Lung (tissue), 12 donors: ENCODE measurements around the gene COL4A1. TPM values are rescaled to one million over a fixed set of nuclear protein-coding genes. Genes with fewer than 3 reads are reported as not detected.
A peak's percentile ranks its signal among the peaks of the same experiment; 100 is the strongest.

Experiments
- ATAC-seq: fragments of 200-7000 bp; cut with Tn5 transposase; one replicate; pipeline ENCODE4 v1.9.1; 2020; ENCODE audit warnings: moderate number of reproducible peaks; ENCODE audit not compliant: insufficient read depth, low FRiP score
- DNase-seq, 3 donors: peaks; one replicate each; pipeline ENCODE4 v3.0.0-alpha.2; 2013 to 2017
- H3K27ac ChIP-seq, 2 donors: one replicate each; pipeline ENCODE4 v1.5.1; 2013; ENCODE audit warnings: mild to moderate bottlenecking in 2 of 2, moderate library complexity in 2 of 2, control low read depth in 1 of 2, inconsistent platforms in 1 of 2, low read depth in 1 of 2, low read length in 1 of 2
- H3K27me3 ChIP-seq, 3 donors: one replicate each; pipeline ENCODE4 v1.5.1; 2013; ENCODE audit warnings: low read length in 2 of 3; ENCODE audit not compliant: control insufficient read depth in 3 of 3, insufficient read depth in 3 of 3
- H3K36me3 ChIP-seq, 4 donors: one replicate each; pipeline ENCODE4 v1.5.1; 2013; ENCODE audit warnings: low read length in 4 of 4, mild to moderate bottlenecking in 1 of 4, moderate library complexity in 1 of 4; ENCODE audit not compliant: control insufficient read depth in 4 of 4, insufficient read depth in 4 of 4
- H3K4me1 ChIP-seq, 5 donors: one replicate each; pipeline ENCODE4 v1.5.1; 2013; ENCODE audit warnings: low read length in 5 of 5, mild to moderate bottlenecking in 2 of 5, moderate library complexity in 1 of 5; ENCODE audit not compliant: control insufficient read depth in 5 of 5, insufficient read depth in 5 of 5
- H3K4me3 ChIP-seq: one replicate; pipeline ENCODE4 v1.5.1; 2013; ENCODE audit warnings: mild to moderate bottlenecking, control low read depth, moderate library complexity
- H3K9ac ChIP-seq, 2 donors: one replicate each; pipeline ENCODE4 v1.5.1; 2013; ENCODE audit warnings: low read length in 2 of 2, control low read depth in 1 of 2; ENCODE audit not compliant: insufficient read depth in 1 of 2
- H3K9me3 ChIP-seq, 4 donors: one replicate each; pipeline ENCODE4 v1.5.1; 2013; ENCODE audit warnings: low read length in 3 of 4, mild to moderate bottlenecking in 1 of 4, moderate library complexity in 1 of 4; ENCODE audit not compliant: control insufficient read depth in 4 of 4, insufficient read depth in 3 of 4
- WGBS, 2 donors: extraction: QIAGEN DNeasy Blood & Tissue Kit; methylation state at CpG; one replicate each; pipeline ENCODE4 v1.1.7; 2013; 5-methylcytosine and 5-hydroxymethylcytosine counted together
- polyA plus RNA-seq, 2 donors: library from polyadenylated mRNA; stranded (reverse); fragments of 200-250 nt; gene quantifications; one replicate each; pipeline ENCODE4 v1.2.1, GENCODE V29; 2013
- total RNA-seq, 2 donors: library from RNA; depleted of rRNA in 1 of 2; stranded (reverse); fragments of >200 nt in 1 of 2; gene quantifications; one replicate each; pipeline ENCODE4 v1.2.1, GENCODE V29; 2014 to 2021
- TF ChIP-seq, protein P1 (sequence below): IDR thresholded peaks from 2 replicates; pipeline ENCODE4 v1.5.1; 2012; ENCODE audit warnings: mild to moderate bottlenecking; ENCODE audit errors: control extremely low read depth, extremely low read depth
- donor health status: control.
- donor health status: control.
- donor health status: Bipolar disorder and iron deficiency.
- donor health status: healthy.
- donor health status: DM: yes; HTN: yes; CAD: no.

The COL4A1 gene
- total and polyA plus RNA-seq, 4 donors: 114 to 1,051 (median 318) TPM

DNA sequence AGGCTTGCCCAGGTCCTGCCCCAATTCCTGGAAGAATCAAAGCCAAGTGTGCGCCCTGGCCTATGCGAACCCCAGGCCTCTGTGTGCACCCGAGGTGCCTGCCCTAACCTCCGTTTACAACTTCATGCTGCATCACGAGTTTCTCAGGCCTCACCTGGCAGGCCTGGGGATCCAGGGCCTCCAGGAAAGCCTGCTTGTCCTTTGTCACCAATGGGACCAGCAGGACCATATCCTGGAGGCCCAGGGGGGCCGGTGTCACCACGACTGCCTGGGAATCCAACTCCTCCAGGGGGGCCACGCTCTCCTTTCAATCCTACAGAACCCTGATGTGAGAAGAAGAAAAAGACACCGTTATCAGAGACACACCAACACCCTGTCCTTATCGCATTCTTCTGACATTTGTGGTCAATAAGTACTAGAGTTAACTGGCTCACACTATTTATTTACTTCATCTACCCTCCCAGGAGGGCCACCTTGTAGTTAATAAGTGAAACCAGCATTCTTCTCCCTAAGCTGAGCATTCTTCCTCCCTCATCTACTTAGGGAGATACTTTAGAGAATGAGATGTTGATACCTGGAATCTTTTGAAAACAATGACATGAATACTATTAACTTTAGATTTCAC lies 120.6 kb downstream of the COL4A1 start:
- peaks cover 20 to 35% (median 30%) of the 10 kb centered on the region in 4 donors for H3K36me3 ChIP-seq
- no peak overlapping the region for H3K9ac ChIP-seq
- no peak overlapping the region for H3K4me3 ChIP-seq
- DNase-seq: no peak
- TF ChIP-seq, protein P1, sequence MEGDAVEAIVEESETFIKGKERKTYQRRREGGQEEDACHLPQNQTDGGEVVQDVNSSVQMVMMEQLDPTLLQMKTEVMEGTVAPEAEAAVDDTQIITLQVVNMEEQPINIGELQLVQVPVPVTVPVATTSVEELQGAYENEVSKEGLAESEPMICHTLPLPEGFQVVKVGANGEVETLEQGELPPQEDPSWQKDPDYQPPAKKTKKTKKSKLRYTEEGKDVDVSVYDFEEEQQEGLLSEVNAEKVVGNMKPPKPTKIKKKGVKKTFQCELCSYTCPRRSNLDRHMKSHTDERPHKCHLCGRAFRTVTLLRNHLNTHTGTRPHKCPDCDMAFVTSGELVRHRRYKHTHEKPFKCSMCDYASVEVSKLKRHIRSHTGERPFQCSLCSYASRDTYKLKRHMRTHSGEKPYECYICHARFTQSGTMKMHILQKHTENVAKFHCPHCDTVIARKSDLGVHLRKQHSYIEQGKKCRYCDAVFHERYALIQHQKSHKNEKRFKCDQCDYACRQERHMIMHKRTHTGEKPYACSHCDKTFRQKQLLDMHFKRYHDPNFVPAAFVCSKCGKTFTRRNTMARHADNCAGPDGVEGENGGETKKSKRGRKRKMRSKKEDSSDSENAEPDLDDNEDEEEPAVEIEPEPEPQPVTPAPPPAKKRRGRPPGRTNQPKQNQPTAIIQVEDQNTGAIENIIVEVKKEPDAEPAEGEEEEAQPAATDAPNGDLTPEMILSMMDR: no peak
- no peak overlapping the region for H3K27ac ChIP-seq
- H3K9me3 ChIP-seq: no peaks in the 10 kb centered on the region
- no peak for ATAC-seq
- H3K4me1 ChIP-seq: peaks cover 0 to 10% (median 7%) of the 10 kb centered on the region in 5 donors
- H3K27me3 ChIP-seq: no peaks in the 10 kb centered on the region
- WGBS, 2 donors: 76 to 86% methylated on average over 10 of the region's 10 CpGs

DNA sequence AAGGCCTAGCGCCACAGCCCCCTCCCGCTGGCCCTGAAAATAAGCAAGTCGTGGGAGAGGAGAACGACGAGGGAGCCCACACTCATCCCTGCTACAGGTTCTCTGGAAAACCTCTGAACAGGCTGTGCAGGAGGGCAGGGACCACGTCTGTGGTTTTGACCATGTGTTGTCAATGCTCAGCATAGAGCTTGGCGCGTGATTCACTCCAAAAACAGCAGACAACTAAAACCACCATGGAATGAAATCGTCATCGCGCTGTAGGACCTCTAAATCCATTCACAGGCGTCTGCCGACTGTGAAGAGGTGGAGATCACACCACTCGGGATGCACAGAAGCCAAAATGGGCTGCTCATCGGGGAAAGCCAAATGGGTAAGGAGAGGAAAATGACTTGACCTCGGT lies 121.3 kb downstream of the COL4A1 start:
- H3K4me1 ChIP-seq: peaks cover 0 to 10% (median 7%) of the 10 kb centered on the region in 5 donors
- no peaks in the 10 kb centered on the region for H3K9me3 ChIP-seq
- H3K9ac ChIP-seq: no peak overlapping the region
- WGBS, 2 donors: 89 to 92% methylated on average over 16 of the region's 16 CpGs
- TF ChIP-seq, protein P1: no peak
- no peak overlapping the region for H3K4me3 ChIP-seq
- ATAC-seq (no peak), DNase-seq (no peak)
- no peaks in the 10 kb centered on the region for H3K27me3 ChIP-seq
- no peak overlapping the region for H3K27ac ChIP-seq
- H3K36me3 ChIP-seq: peaks cover 20 to 36% (median 29%) of the 10 kb centered on the region in 4 donors

DNA sequence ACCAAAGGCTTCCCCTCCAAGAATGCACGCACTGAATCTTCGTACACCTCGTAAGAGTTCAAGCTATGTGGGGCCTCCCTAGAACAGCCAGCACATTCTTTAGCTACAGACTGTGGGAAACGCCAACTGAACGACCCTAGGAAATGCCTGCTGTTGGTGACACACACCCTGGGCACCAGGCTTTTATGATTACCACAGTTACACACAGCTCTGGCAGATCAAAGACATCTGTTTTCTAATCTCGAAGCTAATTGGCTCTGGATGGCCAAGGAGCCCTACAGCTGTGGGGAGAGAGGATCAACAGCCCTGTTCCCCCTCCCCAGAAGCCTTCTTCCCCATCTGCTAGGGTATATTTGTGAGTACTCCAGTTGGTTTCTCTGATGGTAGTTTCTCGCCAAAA lies 123.0 kb downstream of the COL4A1 start:
- DNase-seq: peak in 1 of 3 donors; percentile 13
- Histone ChIP-seq H3K36me3 (peaks cover 26 to 41% (median 35%) of the 10 kb centered on the region in 4 donors), H3K27me3 (no peaks in the 10 kb centered on the region)

More for the DNA sequence above, 123.0 kb downstream of the COL4A1 start:
- no peak overlapping the region for H3K9ac ChIP-seq
- 73 to 80% methylated on average over 7 of the region's 7 CpGs for WGBS, 2 donors
- ATAC-seq: no peak
- H3K4me1 ChIP-seq: peaks cover 0 to 10% (median 7%) of the 10 kb centered on the region in 5 donors
- no peak overlapping the region for H3K27ac ChIP-seq
- TF ChIP-seq, protein P1: no peak
- no peak overlapping the region for H3K4me3 ChIP-seq
- no peaks in the 10 kb centered on the region for H3K9me3 ChIP-seq
